Hematopoietic multipotent progenitor cell treated with erythropoietin and hydrocortisone succinate and interleukin-3 and kit ligand, for 8 days (in vitro differentiated cells): ENCODE data around the gene ALPK1.
"Not testable (repeated sequence)": the region's sequence is repeated elsewhere in the genome, so short reads cannot be mapped to it uniquely, and the experiment has no call there.

Experiments
- DNase-seq: peaks from one replicate; pipeline ENCODE4 v3.0.0-alpha.2; 2015

Gene ALPK1

DNA sequence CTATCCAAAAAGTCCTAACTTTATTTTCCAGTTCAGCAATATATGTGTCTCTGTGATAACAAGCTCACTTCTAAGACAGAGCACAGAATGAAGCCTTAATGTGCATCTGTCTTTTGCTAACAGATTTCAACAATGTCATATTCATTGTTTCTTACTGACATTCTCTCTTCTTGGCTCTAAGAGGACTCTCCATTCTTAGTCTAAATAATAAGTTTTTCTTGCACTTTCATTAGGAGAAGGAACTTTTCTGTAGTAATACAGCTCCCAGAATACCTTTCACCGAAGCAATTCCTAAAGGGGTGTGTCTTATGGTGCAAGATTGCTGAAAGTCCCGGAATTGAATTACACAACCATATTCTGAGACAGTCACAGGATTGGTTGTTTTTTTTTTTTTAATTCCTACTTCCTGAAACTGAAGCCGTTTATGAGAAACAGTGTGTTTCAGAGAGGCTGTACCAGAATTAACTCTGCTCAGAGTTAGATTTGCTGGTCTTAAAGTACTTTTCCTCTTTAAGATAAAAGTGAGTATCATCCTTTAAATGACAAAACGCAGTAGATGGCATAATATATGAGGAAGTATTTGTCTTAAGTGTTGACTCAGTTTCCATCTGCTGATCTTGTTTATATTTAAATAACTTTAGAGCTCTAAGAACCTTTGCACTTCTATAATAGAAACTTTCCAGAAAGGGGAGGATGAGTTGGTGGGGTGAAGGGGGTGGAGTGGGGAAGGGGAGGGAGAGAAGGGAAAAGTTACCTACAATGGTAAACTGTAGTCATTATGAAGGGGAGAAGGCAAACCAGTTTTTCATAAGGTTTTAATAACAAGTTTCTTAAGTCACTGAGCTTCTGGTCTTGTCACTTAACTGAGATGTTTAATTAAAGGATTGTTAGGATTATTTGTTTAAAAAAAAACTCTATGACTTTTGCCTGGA is at the start of gene ALPK1:
Gene ALPK1, plus strand, starts transcription at position 421 of the 932 bp plus-strand sequence.
- peak; percentile 81 for DNase-seq

- DNase-seq, result no peak
Measured at GRCh38 chr4:112251019-112251643, 46.0 kb upstream of the ALPK1 start.

- no peak for DNase-seq
Measured at GRCh38 chr4:112252234-112252633, 44.9 kb upstream of the ALPK1 start.

- DNase-seq, result no peak
Measured at GRCh38 chr4:112253382-112254000, 43.7 kb upstream of the ALPK1 start.

- DNase-seq, result no peak
Measured at GRCh38 chr4:112257098-112257497, 40.1 kb upstream of the ALPK1 start.

DNA sequence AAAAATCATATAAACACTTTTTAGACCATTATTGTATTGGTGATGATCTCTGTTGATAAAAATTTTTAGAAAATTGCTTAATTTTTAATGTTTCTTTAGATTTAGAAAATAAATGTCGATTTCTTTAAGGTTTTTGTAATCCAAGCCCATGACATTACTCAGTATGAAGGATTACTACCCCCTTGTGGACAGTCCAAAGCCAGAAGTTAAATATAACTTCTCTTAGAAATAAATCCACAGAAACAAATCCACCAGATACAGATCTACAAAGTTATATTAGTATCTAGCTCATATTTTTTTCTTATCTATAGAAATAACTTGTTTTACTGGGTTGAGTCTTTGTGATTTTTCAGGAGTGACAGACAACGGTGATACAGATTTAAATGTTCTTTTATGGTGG is 30.3 kb upstream of the ALPK1 start:
- peak; percentile 42 for DNase-seq

DNA sequence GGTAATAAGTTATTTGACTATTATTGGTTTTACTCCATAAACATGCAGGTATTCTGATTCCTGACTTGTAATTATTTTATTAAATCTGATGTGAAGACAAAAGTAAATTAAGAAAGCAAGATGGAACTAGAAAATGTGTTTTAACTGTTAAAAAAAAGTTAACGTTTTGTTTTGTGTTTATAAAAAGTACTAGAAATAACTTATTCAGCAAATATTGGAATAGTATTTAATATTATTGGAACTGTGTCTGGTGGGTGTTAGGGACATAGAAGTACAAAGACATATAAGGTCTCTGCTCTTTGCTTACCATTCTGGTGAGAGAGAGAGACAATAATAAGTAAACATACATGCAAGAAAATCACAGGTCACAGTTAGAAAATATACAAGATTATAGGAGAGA is 27.1 kb upstream of the ALPK1 start:
- DNase-seq, result no peak

- no peak for DNase-seq
Measured at GRCh38 chr4:112270640-112271421, 26.3 kb upstream of the ALPK1 start.

DNA sequence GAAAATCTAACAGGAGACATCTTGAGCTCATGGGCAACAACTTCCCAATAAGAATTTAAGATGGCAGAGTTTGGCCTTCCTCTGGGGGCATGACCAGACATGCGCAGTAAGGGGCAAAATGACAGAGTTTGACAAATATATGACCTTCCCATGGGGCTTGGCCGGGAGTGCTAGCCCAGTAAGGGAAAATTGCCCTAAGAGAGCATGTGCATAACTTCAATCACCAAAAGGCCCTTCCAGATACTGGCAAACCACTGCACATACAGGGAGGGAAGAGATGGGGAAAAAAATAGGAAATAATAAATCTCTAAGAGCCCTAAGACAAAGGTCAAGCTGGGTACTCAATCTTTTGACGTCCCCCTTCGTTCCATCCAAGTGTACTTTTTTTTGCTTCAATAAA is 24.9 kb upstream of the ALPK1 start:
- DNase-seq, result no peak

DNA sequence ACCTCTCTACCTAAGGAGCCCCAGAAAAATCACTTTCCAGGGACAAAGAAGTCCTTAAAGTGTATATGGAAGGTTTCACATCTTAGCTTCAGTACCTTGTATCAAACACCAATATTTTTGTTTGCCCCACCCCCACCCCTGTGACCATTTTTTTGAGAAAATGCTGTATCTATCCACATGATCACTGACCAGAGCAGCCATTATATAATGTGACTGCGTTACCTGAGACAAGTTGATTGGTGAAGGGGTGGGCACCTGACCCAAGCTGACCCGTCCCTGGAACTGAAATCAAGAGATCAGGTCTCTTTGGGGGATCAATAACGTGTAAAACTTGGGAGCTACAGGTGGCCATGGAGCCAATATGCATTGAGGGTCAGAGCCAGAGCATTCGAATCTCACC is 22.2 kb upstream of the ALPK1 start:
- no peak for DNase-seq

DNA sequence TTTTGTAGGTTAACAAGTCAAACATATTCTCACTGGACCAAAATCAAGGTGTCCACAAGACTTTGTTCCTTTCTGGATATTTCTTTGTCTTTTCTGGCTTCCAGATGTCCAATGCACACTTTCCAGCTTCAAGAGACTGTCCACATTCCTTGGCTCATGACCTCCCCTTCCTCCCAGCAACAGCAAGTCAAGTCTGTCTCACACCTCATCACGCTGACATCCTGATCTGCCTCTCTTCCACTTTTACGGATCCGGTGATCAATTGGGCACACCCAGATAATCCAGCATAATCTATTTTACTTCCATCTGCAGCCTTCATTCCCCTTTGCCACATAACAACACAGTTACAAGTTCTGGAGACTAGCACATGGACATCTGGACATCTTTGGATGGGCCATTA is 21.1 kb upstream of the ALPK1 start:
- DNase-seq, result no peak

DNA sequence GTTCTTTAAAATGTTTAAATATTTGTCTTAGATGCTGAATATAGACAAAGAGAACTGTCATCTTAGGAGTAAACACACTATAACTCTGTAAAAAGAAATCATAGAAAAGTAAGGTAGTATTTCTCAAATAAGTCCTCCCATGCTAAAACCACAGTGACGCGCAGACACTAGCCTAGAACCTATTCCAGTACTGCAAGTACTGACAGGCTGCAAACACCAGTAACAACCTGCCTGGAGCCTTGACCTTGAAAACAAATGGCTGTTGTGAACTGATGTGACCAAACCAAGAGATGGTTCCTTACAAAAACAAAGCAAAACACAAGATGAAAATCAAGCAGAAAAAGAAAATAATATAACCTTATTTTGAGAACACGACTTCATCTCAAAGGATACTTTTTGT is 19.9 kb upstream of the ALPK1 start:
- no peak for DNase-seq

DNA sequence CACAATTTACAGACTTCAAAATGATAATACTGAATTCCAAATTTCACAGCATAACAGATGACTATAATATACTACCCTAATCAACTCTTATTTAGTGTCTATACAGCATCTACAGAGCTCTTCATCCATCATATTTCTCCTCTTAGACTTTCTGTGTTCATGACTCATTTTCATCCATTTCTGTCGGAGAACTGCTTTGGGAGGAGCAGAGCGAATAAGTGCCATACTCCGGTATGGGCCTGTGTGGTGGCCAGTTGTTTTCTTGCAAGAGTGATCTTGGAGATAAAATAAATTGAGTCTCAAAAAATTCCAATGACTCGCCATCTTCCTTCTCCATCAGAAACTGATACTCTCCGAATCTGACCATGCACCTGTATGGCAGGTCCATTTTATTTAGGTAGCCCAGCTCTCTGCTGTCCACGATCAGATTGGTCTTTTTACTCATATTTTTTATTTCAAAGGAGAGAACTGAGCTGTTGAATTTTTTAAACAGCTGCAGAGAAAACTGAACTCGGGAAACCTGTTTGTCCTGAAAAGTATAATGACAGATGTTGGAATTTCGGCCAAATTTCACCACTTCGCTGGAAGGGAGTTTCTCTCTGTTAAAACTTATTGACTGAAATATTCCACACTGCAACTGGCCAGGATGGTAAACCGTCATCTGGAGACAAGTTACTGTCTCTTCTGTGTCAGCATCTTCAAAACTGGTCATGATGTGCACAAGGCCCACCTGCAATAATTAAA is 19.3 kb upstream of the ALPK1 start:
- DNase-seq, result no peak

- DNase-seq, result no peak
Measured at GRCh38 chr4:112279025-112279881, 17.9 kb upstream of the ALPK1 start.

DNA sequence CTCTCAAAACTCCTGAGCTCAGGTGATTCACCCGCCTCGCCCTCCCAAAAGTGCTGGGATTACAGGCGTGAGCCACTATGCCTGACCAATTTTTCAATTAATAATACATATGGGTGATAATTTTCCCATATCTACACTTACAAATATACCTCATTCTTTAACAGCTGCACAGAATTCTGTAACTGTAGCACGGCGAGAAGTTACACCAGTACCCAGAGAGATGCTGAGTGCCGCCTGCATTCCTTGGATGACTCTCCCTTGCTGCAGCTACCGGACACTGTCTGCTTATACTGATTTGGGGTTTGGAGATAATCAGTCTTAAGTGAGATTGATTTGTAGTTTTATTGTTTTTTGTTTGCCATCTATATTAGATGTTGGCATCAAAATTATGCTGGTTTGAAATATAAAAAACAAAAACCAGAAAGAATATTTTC is 17.3 kb upstream of the ALPK1 start:
- no peak for DNase-seq

DNA sequence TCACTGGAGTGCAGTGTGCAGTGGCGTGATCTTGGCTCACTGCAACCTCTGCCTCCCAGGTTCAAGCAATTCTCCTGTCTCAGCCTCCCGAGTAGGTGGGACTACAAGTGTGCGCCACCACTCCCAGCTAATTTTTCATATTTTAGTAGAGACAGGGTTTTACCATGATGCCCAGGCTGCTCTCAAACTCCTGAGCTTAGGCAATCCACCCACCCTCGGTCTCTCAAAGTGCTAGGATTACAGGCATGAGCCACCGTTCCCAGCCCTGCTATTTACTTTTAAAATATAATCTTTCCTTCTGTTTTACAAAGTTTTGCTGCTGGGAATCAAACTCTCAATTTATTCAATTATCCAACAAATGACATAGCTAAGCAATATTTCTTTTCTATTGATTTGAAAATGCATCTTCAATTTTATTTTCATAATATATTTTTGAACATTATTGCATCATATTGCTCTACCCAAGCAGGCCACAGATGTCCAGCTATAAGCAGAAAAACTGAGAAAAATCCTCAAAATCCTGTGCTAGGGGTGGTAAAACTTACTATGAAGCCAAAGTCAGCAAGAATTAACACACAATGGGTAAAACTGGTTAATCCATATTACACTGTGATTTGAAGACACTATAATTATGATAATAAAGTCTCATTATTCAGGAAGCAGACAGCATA is 16.6 kb upstream of the ALPK1 start:
- no peak for DNase-seq

DNA sequence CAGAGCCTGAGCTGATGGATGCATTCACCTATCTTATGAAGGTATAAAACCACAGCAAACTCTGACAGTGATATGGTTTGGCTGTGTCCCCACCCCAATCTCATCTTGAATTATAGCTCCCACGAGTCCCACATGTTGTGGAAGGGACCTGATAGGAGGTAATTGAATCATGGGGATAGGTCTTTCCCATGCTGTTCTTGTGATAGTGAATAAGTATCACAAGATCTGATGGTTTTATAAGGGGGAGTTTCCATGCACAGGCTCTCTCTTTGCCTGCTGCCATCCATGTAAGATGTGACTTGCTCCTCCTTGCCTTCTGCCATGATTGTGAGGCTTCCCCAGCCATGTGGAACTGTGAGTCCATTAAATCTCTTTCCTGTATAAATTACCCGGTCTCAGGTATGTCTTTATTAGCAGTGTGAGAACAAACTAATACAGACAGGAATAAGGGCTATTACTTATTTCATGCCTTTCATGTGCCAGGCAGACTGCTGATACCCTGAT is 15.2 kb upstream of the ALPK1 start:
- not testable (repeated sequence) for DNase-seq

DNA sequence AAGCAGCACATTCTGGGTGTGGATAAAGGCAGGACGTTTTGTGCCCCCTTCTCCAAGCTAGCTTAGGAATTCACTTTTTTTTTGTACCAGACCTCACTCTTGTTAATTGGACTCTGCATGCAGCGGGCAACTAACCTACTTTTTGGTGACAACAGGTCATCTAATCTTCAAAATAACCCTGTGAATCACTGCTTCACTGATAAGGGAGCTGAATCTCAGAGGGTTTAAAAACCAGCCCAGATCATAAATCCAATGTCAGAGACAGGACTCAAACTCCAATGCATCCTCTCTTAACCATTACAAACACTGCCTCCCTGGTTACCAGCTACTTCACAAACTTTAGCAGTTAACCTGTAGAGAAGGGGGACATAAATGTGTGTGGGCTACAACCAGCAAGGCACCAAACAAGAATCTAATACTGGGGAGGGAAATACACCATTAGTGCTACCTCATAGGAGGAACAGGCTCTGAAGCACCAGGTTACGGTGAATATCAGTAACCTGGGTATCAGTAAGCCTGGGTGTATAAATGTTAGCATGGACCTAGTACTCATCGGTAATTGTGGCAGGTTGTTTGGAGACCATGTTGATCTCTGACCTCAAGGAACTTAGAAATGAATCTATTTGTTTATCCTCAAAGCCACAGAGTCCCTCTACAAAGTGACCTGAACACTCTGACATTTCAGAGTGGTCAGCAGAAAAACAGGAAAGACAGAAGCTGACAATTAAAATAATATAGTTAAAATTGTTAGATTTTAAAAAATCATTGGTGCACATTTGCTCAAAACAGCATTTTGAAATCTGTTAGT is 14.1 kb upstream of the ALPK1 start:
- DNase-seq, result no peak

DNA sequence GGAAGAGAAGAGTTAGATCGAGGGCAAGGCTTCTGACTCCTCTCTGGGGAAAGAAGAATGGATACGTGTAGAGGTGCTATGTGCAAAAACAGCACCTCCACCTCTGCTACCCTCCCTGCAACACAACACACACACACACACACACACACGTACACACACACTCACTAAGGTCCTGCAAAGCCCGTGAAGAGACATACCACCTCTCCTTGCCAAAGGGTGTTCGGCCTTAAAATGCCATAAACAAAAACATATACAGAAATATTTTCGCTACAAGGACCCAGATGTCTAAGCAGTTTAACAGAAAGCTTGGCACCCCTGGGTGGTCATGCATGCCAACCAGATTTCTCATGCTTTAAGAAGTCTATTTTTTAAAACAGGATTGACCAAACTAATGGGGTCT is 13.0 kb upstream of the ALPK1 start:
- no peak for DNase-seq
